ENCODE results near the gene ADAMTS7.
"Not testable (repeated sequence)": the region's sequence is repeated elsewhere in the genome, so short reads cannot be mapped to it uniquely, and the experiment has no call there.

The ADAMTS7 gene

GRCh38 chr15:78811124-78811824, at the start of gene ADAMTS7:
TSS of gene ADAMTS7 (minus strand) at chr15:78811464. CDS start at chr15:78811220, 244 bp downstream.
- peak within 1 kb of the TSS; percentile 63 for H3K4me3 ChIP-seq (ENCODE audit: low read depth, low read length)
- DNase-seq (ENCODE audit: low read depth), result peak; percentile 25

- peak; percentile 54 for DNase-seq (ENCODE audit: low read depth)
- H3K4me3 ChIP-seq (ENCODE audit: low read depth, low read length), result peak overlapping the region; percentile 54
These were observed 48.9 kb upstream of the ADAMTS7 start for GRCh38 chr15:78859971-78860719.

- DNase-seq (ENCODE audit: low read depth), result no peak
- no peak overlapping the region for H3K4me3 ChIP-seq (ENCODE audit: low read depth, low read length)
These were observed 44.5 kb upstream of the ADAMTS7 start for GRCh38 chr15:78855746-78856145.

GRCh38 chr15:78854833-78855372, 43.6 kb upstream of the ADAMTS7 start:
- no peak overlapping the region for H3K4me3 ChIP-seq (ENCODE audit: low read depth, low read length)
- DNase-seq (ENCODE audit: low read depth), result no peak

GRCh38 chr15:78853500-78853899, 42.2 kb upstream of the ADAMTS7 start:
- DNase-seq (ENCODE audit: low read depth), result no peak
- H3K4me3 ChIP-seq (ENCODE audit: low read depth, low read length), result no peak overlapping the region

GRCh38 chr15:78850941-78851755, 39.9 kb upstream of the ADAMTS7 start:
- DNase-seq (ENCODE audit: low read depth), result no peak
- no peak overlapping the region for H3K4me3 ChIP-seq (ENCODE audit: low read depth, low read length)

- H3K4me3 ChIP-seq (ENCODE audit: low read depth, low read length), result no peak overlapping the region
- DNase-seq (ENCODE audit: low read depth), result no peak
These were observed 39.1 kb upstream of the ADAMTS7 start for GRCh38 chr15:78850352-78850751.

- not testable (repeated sequence) for H3K4me3 ChIP-seq (ENCODE audit: low read depth, low read length); DNase-seq (ENCODE audit: low read depth)
These were observed 36.2 kb upstream of the ADAMTS7 start for GRCh38 chr15:78847387-78847906.

- H3K4me3 ChIP-seq (ENCODE audit: low read depth, low read length); DNase-seq (ENCODE audit: low read depth): not testable (repeated sequence)
These were observed 35.6 kb upstream of the ADAMTS7 start for GRCh38 chr15:78846906-78847305.

- no peak for DNase-seq (ENCODE audit: low read depth)
- no peak overlapping the region for H3K4me3 ChIP-seq (ENCODE audit: low read depth, low read length)
These were observed 31.3 kb upstream of the ADAMTS7 start for GRCh38 chr15:78842519-78842918.

- no peak for DNase-seq (ENCODE audit: low read depth)
- no peak overlapping the region for H3K4me3 ChIP-seq (ENCODE audit: low read depth, low read length)
These were observed 30.6 kb upstream of the ADAMTS7 start for GRCh38 chr15:78841891-78842290.

GRCh38 chr15:78841376-78841706, 30.1 kb upstream of the ADAMTS7 start:
- no peak for DNase-seq (ENCODE audit: low read depth)

GRCh38 chr15:78840661-78841375, 29.6 kb upstream of the ADAMTS7 start:
- H3K4me3 ChIP-seq (ENCODE audit: low read depth, low read length), result no peak overlapping the region
- DNase-seq (ENCODE audit: low read depth), result no peak

More at GRCh38 chr15:78841376-78841706, 30.1 kb upstream of the ADAMTS7 start:
- H3K4me3 ChIP-seq (ENCODE audit: low read depth, low read length), result no peak overlapping the region

- H3K4me3 ChIP-seq (ENCODE audit: low read depth, low read length); DNase-seq (ENCODE audit: low read depth): not testable (repeated sequence)
These were observed 27.9 kb upstream of the ADAMTS7 start for GRCh38 chr15:78839151-78839550.

- DNase-seq (ENCODE audit: low read depth), result no peak
- H3K4me3 ChIP-seq (ENCODE audit: low read depth, low read length), result no peak overlapping the region
These were observed 27.2 kb upstream of the ADAMTS7 start for GRCh38 chr15:78838489-78838888.

- no peak for DNase-seq (ENCODE audit: low read depth)
- H3K4me3 ChIP-seq (ENCODE audit: low read depth, low read length), result no peak overlapping the region
These were observed 26.3 kb upstream of the ADAMTS7 start for GRCh38 chr15:78837543-78837942.

- no peak overlapping the region for H3K4me3 ChIP-seq (ENCODE audit: low read depth, low read length)
- DNase-seq (ENCODE audit: low read depth), result no peak
These were observed 25.9 kb upstream of the ADAMTS7 start for GRCh38 chr15:78837131-78837530.

- no peak for DNase-seq (ENCODE audit: low read depth)
- no peak overlapping the region for H3K4me3 ChIP-seq (ENCODE audit: low read depth, low read length)
These were observed 25.1 kb upstream of the ADAMTS7 start for GRCh38 chr15:78836333-78836732.

All from skeletal muscle cell (primary cell).